Measurements from ENCODE around the gene TEX101.
"Not testable (repeated sequence)": the region's sequence is repeated elsewhere in the genome, so short reads cannot be mapped to it uniquely, and the experiment has no call there.

Gene TEX101

DNA sequence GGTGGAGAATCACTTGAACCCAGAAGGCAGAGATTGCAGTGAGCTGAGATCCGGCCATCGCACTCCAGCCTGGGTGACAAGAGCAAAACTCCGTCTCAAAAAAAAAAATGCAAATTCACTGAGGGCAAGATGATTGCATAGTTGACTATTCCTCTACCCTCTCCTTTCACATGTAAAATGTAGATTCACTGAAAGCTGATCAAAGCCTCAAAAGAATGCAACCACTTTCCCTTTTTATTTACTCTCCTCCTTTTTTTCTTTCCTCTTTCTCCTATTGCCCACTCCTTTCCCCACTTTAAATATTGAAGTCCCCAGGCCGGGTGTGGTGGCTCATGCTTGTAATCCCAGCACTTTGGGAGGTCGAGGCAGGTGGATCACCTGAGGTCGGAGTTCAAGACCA lies 6.3 kb downstream of the TEX101 start:
- no peak for DNase-seq (ENCODE audit: low read depth in 2 of 2)

DNA sequence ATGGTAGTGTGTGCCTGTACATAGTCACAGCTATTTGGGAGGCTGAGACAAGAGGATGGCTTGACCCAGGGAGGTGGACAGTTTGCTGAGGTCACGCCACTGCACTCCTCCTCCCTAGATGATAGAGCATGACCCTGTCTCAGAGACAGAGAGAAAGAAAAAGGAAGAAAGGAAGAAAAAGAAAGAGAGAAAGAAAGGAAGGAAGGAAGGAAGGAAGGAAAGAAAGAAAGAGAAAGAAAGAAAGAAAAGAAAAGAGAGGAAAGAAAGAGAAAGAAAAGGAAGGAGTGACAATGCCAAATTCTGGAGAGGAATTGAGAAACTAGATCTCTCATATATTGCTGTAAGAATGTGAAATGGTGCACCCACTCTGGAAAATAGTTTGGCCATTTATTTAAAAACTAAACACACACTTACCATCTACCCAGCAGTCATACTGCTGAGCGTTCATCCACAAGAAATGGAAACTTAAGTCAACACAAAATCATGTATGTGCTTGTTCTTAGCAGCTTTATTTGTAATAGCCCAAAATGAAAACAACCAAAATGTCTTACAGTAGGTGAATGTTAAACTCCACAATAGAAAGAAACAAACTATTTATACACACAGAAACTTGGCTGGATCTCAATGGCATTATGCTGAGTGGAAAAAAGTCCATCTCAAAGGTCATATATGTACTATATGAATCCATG lies 7.5 kb downstream of the TEX101 start:
- DNase-seq (ENCODE audit: low read depth in 2 of 2), result no peak

DNA sequence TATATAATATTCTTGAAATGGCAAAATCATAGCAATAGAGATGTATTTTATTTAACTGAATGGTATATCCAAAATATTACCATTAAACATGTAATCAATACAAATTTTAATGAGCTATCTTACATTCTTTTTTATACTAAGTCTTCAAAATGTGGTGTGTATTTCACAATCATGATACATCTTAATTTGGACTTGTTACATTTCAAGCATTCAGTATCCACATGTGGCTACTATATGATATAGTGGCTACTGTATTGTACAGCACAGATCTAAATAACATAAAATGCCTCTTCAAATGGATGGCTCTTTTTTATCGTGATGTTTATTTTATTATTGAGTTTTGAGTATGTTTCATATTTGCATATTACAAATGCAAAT lies 8.0 kb downstream of the TEX101 start:
- no peak for DNase-seq (ENCODE audit: low read depth in 2 of 2)

DNA sequence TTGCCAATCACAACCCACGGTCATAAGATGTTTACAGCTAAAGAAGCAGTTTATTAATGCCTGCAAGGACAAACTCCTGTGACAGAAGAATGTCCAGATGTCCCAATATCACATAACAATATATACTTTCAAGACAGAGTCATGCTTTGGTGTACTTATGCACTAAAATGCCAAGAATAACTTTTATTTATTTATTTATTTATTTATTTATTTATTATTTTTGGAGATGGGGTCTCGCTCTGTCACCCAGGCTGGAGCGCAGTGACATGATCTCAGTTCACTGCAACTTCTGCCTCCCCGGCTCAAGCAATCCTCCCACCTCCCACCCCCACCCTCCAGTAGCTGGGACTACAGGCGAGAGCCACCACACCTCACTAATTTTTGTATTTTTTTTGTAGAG lies 9.1 kb downstream of the TEX101 start:
- DNase-seq (ENCODE audit: low read depth in 2 of 2), result no peak

DNA sequence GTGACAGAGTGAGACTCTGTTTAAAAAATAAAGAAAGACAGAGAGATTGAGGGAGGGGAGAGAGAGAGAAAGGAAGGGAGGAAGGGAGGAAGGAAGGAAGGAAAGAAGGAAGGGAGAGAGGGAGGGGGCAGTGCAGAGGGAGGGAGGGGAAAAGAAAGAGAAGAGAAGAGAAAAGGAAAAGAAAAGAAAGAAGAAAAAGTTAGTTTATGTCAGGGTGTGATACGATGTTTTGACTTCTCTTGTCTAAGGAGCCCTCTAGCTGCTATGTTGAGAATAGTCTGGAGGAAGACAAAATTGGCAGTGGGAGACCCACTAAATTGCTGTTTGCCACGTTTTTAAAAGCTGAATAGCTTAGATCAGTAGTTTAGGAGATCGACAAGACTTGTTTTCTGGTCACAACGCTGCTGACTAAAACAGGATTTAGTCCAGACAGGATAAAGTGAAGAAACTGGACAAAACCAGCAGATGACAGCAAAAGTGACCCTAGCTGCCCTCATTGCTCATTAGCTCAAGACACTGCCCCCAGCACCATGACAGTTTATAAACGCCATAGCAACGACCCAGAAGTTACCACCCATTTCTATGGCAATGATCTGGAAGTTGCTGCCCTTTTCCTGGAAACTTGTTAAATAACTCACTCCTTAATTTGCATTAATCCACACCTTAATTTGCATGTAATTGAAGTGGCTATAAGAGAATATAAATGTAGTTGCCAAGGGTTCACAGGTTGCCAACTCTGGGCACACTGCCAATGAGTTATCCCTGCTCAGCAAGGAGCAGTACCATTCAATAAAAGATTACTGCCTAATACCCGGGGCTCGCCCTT lies 11.1 kb downstream of the TEX101 start:
- DNase-seq (ENCODE audit: low read depth in 2 of 2), result no peak

DNA sequence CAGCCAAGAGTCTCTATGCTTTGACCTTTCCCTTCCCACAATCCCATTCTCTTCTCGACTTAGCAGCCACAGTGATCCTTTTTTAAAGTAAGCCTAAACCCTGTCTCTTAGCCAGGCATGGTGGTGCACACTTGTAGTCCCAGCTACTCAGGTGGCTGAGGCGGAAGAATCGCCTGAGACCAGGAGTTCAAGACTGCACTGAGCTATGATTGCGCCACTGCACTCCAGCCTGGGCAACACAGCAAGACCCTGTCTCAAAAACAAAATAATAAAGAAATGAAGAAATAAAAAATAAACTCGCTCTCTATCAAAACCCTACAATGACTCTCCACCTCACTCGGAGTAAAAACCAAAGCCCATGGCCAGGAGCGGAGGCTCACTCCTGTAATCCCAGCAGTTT lies 14.7 kb downstream of the TEX101 start:
- DNase-seq (ENCODE audit: low read depth in 2 of 2), result no peak

DNA sequence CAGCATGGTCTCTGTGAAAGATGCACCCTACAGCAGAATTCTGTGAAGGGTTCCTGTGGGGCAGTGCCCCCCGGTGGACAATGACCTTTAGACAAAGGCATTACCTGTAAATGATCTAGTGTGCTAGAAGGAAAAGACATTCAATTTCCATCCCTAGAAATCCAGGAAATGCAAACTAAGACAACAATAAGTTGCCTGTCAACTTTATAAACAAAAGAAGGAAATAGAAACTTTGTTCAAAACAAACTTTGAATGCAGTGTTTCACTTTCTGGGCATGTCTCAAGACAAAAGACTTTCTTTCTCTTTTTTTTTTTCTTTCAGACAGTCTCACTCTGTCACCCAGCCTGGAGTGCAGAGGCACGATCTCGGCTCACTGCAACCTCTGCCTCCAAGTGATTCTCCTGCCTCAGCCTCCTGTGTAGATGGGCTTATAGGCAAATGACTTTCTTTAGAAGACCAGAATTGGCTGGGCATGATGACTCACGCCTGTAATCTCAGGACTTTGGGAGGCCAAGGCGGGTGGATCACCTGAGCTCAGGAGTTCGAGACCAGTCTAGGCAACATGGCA lies 15.5 kb downstream of the TEX101 start:
- no peak for DNase-seq (ENCODE audit: low read depth in 2 of 2)

DNA sequence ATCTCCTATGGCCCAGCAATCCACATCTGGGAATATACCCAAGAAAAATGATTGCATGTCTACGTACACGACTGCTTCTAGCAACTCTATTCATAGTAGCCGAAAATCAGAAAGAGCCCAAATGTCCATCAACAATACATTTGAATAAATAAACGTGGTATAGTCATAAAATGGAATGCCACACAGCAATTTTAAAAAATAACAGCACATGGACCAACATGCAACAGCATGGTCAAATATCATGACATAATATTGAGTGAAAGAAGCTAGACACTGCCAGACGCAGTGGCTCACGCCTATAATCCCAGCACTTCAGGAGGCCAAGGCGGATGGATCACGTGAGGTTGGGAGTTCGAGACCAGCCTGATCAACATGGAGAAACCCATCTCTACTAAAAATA lies 16.3 kb downstream of the TEX101 start:
- no peak for DNase-seq (ENCODE audit: low read depth in 2 of 2)

DNA sequence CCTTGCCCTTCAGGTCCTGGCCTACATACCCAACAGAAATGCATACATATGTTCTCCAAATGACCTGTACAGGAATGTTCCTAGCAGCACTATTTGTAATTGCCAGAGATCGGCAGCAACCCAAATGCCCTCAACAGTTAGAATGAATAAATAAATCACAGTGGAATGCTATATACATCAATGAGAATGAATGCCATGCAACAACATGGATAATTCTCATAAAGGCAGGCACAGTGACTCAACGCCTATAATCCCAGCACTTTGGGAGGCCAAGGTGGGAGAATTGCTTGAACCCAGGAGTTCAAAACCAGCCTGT lies 18.6 kb downstream of the TEX101 start:
- no peak for DNase-seq (ENCODE audit: low read depth in 2 of 2)

DNA sequence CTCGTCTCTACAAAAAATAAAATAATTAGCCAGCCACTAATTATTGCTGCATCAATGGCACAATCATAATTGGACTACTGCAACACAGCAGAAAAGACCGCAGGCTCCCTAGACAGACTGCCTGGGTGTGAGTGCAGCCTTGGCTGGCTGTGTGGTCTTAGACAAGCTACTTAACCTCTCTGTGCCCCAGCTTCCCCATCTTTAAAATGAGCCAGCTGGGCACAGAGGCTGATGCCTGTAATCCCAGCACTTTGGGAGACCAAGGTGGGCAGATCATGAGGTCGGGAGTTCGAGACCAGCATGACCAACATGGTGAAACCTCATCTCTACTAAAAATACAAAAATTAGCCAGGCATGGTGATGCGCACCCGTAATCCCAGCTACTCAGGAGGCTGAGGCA lies 19.0 kb downstream of the TEX101 start:
- no peak for DNase-seq (ENCODE audit: low read depth in 2 of 2)

DNA sequence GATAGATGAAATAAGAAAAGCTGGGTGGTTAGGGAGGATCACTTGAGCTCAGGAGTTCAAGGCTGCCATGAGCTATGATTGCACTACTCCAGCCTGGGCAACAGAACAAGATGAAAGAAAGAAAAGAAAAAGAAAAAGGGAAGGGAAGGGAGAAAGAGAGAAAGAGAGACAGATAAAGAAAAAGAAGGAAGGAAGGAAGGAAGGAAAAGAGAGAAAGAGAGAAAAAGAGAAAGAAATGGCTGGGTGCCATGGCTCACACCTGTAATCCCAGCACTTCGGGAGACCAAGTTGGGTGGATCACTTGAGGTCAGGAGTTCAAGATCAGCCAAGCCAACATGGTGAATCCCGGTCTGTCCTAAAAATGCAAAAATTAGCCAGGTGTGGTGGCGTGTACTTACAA lies 21.1 kb downstream of the TEX101 start:
- no peak for DNase-seq (ENCODE audit: low read depth in 2 of 2)

DNA sequence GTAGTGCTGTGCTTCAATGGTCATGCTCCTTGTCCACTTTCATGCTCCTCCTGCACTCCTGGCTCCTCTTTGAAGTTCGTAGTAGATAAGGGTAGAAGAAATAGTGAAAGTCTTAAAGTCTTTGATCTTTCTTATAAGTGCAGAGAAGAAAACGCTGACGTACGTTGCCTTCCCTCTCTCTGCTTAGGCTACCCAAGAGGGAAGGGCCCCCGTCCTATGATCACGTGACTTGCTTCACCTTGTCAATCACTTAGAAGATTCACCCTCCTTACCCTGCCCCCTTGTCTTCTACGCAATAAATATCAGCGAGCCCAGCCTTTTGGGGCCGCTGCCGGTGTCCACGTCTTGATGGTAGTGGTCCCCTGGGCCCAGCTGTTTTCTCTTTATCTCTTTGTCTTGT lies 22.6 kb downstream of the TEX101 start:
- DNase-seq (ENCODE audit: low read depth in 2 of 2), result not testable (repeated sequence)

DNA sequence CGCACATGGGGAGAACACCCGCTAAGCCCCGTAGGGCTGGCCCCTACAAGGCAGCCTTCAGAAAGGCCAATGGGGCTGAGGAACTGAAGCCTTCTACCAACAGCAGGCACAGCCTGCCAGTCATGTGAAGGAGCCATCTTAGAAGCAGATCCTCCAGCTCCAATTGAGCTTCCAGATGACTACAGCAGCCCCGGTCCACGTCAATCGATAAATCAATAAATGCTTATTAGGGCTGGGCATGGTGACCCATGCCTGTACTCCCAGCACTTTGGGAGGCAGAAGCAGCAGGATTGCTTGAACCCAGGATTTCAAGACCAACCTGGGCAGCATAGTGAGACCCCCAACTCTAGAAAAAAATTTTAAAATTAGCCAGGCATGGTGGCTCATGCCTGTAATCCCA lies 23.0 kb downstream of the TEX101 start:
- no peak for DNase-seq (ENCODE audit: low read depth in 2 of 2)

DNA sequence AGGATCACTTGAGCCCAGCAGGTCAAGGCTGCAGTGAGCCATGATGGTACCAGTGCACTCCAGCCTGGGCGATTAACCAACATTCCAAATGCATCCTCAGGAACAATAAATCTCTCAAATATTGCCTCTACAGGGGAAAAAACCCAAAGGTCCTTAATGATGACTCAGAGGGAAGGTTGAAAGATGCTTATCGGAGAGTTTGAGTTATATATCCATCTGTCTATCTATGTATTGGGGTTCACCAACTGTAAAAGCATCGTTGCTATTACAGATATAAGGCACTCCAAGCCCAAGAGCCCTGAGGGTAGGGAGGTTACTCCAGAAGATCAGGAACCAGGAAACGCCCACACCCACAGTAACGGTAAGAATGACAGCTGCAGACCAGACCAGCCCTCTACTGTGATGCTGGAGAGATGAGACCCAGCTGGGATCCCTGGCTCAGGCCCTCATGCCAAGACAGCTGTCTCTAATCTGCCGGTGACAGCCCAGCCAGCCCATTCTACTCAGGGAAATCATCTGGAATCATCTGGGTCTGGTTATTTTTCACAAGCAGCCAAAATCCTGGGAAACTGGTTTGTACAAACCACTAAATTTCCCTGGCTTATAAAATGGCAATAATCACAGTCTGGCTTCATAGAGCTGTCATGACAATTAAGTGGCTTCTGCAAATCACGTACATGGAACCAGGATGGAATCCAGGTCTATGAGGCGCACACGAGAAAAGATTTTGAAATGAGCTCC lies 23.8 kb downstream of the TEX101 start:
- peak in 1 of 2 experiments; percentile 8 for DNase-seq (ENCODE audit: low read depth in 2 of 2)

DNA sequence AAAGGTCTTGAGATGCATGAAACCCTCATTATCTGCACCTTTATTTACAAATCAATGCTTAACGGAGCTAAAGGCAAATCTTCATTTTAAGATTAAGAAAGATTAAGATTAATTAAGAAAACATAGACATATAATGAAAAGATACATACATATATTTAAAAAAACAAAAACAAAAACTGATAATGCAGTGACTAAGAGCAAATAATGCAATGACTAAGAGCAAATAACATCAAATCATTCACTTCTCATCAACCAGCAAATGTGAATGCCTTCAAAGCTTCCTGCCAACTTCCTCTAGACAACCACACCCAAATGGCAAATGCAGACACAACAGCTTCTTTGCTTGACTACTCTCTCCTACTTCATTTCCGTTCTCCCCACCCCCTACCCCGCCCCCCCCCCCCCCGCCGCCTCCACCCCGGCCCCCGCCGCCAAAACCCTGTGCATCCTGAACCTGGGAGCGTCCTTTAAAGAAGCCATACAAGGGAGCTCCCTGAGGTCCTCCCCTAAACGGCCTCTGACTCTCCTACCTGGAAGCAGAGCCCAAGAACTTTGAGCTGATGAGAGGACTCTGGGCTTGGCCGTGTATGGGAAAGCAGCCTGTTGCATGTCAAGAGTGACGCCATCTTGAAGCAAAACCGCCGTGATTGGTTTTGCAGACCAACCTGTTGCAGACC lies 24.5 kb downstream of the TEX101 start:
- no peak for DNase-seq (ENCODE audit: low read depth in 2 of 2)

DNA sequence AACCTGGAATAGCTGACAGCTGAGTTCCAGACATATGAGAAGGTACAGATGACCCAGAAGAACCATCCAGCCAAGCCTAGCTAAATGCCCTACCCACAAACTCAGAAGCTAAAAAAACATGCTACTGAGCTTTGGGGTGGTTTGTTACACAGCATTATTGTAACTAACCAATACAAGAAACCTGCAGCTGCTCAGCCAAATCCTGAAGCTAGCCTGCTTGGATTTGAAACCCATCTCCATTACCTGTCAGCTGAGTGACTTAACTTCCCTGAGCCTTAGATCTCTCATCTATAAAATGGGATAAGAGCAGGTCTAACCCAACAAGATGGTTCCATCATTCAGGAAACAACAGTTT lies 25.0 kb downstream of the TEX101 start:
- DNase-seq (ENCODE audit: low read depth in 2 of 2), result no peak

DNA sequence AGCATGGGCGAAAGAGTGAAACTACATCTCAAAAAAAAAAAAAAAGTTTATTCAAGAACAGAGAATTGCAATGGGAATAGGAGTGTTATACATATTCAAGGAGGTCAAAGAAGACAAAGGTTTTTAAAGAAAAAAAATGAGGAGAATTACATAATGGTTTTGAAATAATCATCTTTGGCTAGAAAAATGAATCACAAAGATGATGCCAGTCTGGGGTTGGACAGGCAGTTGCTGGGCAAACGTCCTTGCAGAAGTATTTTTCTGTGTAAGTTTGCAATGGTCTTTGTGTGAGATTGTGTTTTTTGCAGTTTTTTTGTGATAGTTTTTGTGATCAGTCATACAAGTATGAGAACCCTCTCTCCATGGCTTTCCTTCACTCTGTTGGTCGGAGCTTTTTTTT lies 27.0 kb downstream of the TEX101 start:
- no peak for DNase-seq (ENCODE audit: low read depth in 2 of 2)

DNA sequence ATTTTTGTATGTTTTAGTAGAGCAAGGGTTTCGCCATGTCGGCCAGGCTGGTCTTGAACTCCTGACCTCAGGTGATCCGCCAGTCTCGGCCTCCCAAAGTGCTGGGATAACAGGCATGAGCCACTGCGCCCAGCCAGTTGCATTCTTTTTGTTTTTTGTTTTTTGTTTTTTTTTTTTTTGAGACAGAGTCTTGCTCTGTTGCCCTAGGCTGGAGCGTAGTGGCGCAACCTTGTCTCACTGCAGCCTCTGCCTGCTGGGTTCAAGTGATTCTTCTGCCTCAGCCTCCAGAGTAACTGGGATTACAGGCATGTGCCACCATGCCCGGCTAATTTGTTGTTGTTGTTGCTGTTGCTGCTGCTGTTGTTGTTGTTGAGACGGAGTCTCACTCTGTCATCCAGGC lies 29.4 kb downstream of the TEX101 start:
- not testable (repeated sequence) for DNase-seq (ENCODE audit: low read depth in 2 of 2)

DNA sequence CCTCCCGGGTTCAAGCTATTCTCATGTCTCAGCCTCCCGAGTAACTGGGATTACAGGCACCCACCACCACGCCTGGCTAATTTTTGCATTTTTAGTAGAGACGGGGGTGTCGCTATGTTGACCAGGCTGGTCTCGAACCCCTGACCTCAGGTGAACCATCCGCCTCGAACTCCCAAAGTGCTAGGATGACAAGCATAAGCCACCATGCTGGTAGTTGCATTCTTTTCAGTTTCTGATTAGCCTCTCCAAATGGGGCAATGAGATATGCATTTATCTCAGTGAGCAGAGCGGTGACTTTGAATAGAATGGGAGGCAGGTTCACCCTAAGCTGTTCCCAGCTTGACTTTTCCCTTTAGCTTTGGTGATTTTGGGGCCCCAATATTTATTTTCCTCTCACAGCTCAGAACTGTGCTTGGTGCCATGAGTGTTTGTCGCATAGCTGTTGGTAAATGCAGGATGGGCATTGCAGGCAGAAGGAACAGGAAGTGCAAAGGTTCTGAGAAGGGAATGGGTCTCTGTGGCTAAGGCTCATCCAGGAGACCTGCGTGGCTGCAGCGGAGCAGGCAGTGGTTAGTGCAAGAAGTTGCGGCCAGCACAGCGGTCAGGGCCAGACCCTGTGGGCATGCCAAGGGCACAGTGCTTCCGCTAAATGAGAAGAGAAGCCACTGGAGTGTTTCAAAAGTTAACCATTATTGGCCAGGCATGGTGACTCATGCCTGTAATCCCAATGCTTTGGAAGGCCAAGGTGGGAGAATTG lies 30.0 kb downstream of the TEX101 start:
- no peak for DNase-seq (ENCODE audit: low read depth in 2 of 2)

DNA sequence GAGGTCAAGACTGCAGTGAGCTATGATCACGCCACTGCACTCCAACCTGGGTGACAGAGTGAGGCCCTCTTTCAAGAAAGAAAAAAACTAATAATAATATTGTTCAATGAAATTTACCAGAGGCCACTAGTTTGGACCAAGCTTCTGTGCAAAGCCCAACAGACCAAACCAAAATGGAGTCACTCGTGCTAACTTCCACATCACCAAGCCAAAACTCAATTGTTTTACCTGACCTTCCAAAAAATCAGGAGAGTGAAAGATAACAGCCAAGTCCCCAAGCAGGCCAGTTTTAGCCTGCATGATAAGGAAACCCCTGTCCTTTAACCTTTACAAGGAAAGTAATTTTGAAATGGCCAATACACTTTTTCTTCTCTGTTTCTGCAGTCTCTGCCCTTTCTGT lies 30.7 kb downstream of the TEX101 start:
- no peak for DNase-seq (ENCODE audit: low read depth in 2 of 2)

DNA sequence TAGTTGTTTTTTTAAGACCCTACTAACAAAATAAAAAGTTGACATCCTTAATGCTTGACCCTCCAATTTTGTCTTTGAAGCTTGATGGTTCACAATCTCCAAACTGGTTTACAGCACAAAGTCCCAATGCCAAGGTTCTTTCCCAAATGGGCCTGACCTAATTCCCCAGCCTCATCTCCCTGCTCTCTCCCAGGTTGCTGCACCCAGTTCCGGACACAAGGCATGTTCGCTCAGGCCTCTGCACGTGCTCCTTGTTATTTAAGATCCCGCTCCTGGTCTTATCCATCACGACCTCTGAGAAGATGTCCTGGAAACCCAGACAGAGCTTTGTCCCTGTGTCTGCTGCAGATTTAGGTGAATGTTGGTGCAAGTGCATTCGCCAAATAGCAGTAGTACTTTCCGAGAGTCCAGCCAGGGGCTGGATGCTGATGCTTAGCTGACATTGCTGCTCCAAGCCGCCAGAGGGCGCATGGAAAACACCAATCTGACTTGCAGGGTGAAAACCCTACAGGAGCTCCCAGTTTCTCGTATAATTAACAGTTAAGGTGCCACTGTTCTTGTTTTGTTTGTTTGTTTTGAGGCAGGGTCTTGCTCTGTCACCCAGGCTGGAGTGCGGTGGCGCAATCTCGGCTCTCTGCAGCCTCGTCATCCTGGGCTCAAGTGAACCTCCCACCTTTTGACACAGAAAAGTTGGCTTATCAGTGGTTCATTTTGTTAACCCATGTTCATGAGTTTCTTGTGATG lies 32.2 kb downstream of the TEX101 start:
- peak; percentile 62 to 65 for DNase-seq (ENCODE audit: low read depth in 2 of 2)

Measured in stimulated activated CD4-positive, alpha-beta T cell treated with anti-CD3 and anti-CD28 coated beads, Interleukin-12 subunit alpha, Interleukin-12 subunit beta, amount 100 ng/mL, for 24 hours (primary cell).